GM12873 (cell line): ENCODE data around the gene GRB7.

Experiments
- TF ChIP-seq, protein P1 (sequence below): IDR thresholded peaks from 2 replicates; pipeline ENCODE4 v1.5.1; 2012; ENCODE audit warnings: low read depth, mild to moderate bottlenecking, moderate library complexity, low read length, control low read depth; ENCODE audit not compliant: insufficient read depth; ENCODE audit errors: missing control alignments

GRB7 gene

DNA sequence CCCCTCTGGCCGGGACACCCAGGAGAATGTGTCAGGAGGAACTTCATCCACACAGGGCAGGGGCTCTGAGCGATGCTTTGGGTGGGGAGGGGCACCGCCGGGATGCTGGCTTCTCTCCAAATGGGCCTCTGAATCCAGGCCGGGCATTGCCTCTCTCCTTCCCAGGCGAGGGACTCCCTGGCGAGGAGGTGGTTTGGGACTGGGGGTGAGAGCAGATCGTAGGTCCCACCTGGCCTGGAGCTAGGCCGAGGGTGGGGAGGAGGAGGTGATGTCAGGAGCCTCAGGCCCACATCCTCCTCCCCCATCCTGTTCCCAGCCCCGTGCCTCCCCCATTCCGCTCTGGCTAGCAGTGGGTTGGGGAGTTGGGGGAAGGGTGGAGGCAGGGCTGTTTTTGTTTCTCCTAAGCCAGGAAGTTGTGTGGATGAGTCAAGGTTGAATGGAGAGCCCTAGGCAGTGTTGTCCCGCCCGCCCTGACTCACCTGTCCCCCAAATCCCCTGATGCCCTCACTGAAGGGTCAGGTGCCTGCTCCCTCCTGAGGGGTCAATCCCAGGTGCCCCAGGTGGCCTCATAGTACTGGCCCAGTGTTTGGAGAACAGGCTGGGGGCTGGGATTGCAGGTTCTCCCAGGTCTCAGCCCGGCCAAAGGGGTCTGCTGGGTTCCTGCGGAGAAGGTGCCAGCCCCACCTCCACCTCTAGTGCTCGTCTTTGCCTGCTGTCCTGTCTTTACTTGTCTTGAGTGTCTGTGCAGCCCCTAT is 2.8 kb downstream of the GRB7 start:
- TF ChIP-seq, protein P1, sequence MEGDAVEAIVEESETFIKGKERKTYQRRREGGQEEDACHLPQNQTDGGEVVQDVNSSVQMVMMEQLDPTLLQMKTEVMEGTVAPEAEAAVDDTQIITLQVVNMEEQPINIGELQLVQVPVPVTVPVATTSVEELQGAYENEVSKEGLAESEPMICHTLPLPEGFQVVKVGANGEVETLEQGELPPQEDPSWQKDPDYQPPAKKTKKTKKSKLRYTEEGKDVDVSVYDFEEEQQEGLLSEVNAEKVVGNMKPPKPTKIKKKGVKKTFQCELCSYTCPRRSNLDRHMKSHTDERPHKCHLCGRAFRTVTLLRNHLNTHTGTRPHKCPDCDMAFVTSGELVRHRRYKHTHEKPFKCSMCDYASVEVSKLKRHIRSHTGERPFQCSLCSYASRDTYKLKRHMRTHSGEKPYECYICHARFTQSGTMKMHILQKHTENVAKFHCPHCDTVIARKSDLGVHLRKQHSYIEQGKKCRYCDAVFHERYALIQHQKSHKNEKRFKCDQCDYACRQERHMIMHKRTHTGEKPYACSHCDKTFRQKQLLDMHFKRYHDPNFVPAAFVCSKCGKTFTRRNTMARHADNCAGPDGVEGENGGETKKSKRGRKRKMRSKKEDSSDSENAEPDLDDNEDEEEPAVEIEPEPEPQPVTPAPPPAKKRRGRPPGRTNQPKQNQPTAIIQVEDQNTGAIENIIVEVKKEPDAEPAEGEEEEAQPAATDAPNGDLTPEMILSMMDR = no peak

DNA sequence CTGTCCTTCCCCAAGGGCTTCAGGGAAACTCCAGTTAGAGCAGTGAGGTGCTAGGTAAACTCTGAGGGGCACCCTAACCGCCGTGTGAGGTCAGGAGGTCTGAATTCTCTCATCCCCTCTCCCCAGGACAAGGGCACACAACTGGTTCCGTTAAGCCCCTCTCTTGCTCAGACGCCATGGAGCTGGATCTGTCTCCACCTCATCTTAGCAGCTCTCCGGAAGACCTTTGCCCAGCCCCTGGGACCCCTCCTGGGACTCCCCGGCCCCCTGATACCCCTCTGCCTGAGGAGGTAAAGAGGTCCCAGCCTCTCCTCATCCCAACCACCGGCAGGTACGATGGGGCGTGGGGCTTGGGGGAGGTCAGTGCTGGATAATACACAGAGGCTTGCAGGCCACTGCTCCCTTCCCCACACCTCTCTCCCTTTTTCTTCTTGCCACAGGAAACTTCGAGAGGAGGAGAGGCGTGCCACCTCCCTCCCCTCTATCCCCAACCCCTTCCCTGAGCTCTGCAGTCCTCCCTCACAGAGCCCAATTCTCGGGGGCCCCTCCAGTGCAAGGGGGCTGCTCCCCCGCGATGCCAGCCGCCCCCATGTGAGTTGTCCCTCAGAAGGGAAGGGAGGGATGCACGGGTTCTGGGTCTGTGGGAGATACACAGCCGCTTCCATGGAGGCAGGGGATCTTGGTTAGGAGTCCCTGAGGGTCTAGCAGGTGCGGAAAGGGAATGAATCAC is 4.6 kb downstream of the GRB7 start:
- TF ChIP-seq, protein P1 = no peak

DNA sequence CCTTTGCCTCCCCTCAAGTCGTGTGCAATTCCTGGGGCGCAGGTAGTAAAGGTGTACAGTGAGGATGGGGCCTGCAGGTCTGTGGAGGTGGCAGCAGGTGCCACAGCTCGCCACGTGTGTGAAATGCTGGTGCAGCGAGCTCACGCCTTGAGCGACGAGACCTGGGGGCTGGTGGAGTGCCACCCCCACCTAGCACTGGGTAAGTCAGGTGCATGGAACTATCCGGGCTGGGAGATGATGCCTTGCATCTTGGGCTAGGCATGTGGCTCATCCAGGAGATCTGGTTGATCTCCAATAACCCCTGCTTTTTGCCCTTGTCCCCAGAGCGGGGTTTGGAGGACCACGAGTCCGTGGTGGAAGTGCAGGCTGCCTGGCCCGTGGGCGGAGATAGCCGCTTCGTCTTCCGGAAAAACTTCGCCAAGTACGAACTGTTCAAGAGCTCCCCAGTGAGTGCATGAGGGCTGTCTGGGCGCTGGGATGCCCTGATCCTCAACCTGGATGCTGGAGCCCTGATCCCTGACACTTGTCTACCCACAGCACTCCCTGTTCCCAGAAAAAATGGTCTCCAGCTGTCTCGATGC is 5.2 kb downstream of the GRB7 start:
- TF ChIP-seq, protein P1 = no peak

DNA sequence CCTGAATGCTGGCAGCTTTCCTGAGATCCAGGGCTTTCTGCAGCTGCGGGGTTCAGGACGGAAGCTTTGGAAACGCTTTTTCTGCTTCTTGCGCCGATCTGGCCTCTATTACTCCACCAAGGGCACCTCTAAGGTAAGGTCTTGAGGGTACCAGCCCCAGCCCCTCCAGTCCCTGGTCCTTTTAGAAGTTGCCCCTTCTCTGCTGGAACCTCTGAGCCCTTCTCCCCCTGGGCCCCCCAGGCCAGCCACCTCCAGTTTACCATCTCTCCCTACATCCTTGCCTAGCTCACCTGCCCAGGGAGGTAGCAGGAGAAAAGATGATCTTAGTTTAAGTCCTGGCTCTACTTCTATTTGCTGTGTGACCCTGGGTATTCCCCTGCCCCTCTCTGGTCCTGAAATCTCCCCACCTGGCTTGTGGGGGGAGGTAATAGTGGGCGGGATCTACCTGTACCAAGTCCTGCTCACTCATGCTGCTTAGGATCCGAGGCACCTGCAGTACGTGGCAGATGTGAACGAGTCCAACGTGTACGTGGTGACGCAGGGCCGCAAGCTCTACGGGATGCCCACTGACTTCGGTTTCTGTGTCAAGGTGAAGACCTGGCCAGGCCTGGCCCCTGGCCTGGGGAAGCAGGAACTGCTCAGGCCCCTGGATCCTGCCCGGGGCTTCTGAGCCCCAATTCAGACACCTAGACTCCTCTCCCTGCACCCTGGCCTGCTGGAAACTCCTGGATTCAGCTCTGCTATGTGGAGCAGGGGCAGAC is 6.5 kb downstream of the GRB7 start:
- TF ChIP-seq, protein P1 = no peak

DNA sequence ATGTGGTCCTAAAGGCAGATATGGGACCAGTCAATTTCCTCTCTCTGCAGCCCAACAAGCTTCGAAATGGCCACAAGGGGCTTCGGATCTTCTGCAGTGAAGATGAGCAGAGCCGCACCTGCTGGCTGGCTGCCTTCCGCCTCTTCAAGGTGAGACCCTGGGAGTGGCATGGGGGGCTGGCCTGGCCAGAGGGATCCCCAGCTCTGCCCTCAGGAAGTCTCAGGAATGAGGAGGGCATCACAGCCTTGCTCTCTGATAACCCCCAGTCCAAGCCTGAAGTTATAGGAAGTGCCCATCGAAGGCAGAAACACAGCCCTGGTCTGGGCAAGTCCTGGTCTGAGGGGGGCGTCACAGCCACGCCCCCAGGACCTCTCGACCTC is 7.1 kb downstream of the GRB7 start:
- TF ChIP-seq, protein P1 = no peak

DNA sequence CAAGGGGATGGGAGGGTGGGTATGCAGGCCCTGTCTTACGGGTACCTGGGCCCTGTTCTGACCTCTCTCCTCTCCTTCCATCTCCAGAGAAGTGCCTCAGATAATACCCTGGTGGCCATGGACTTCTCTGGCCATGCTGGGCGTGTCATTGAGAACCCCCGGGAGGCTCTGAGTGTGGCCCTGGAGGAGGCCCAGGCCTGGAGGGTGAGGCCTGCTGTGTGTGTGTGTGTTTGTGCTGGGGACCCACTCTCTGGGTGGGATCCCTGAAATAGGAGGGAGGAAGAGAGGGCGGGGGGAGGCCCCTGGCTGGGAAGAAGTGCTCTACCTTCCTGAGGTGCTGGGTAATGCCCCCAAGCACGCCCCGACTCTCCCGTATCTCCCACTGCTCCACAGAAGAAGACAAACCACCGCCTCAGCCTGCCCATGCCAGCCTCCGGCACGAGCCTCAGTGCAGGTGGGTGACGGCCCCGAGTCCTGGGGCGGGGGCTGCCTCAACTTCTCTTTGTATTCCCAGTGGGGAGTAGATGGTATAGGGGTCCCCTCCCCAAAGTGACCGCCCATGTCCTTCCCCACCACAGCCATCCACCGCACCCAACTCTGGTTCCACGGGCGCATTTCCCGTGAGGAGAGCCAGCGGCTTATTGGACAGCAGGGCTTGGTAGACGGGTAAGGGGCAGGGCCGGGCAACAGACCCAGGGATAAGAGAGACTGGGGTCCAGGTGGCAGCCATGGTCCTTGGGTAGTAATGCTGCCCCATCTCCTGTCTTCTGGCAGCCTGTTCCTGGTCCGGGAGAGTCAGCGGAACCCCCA is 7.8 kb downstream of the GRB7 start:
- TF ChIP-seq, protein P1 = no peak
